ENCODE data around the gene TRIP6.

Gene TRIP6

DNA sequence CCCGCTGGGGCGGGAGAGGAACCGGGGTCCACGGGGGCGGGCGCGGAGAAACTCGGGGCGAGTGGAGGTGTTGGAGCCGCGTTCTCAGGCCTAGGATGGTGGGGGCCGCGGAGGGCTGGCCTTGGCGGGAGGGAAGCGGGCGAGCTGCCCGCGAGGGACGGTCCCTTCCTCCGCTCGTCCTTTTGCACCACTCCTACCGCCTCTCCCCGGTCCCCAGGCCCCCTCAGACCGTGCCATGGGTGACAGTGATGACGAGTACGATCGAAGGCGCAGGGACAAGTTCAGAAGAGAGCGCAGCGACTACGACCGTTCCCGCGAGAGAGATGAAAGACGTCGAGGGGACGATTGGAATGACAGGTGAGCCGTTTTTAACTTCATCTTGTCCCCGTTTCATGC, 8.2 kb downstream of the TRIP6 start:
- peak overlapping the region; percentile 97 for H3K4me3 Mint-ChIP-seq
- H3K9me3 Mint-ChIP-seq (ENCODE audit: low read depth) = no peaks in the 10 kb centered on the region
- H3K4me1 Mint-ChIP-seq (ENCODE audit: low read depth) = peaks cover 49% of the 10 kb centered on the region
- H3K27me3 Mint-ChIP-seq = no peaks in the 10 kb centered on the region
- peak overlapping the region; percentile 96 for H3K27ac Mint-ChIP-seq
- H3K36me3 Mint-ChIP-seq = peaks cover 13% of the 10 kb centered on the region

- H3K36me3 Mint-ChIP-seq = peaks cover 7% of the 10 kb centered on the region
- H3K27me3 Mint-ChIP-seq = no peaks in the 10 kb centered on the region
- H3K27ac Mint-ChIP-seq = peak overlapping the region; percentile 34
- H3K4me3 Mint-ChIP-seq = peak overlapping the region; percentile 25
- peaks cover 52% of the 10 kb centered on the region for H3K4me1 Mint-ChIP-seq (ENCODE audit: low read depth)
- H3K9me3 Mint-ChIP-seq (ENCODE audit: low read depth) = no peaks in the 10 kb centered on the region
Observed at GRCh38 chr7:100878013-100878412, 10.8 kb downstream of the TRIP6 start.

DNA sequence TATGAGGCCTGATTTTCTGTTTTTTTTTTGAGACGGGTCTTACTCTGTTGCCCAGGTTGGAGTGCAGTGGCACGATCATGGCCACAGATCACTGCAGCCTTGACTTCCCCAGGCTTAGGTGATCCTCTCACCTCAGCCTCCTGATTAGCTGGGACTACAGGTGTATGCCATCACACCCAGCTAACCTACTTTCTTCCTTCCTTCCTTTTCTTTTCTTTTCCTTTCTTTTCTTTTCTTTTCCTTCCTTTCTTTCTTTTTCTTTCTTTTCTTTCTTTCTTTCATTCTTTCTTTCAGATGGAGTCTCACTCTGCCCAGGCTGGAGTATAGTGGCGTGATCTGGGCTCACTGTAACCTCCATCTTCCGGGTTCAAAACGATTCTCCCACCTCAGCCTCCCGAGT, 11.5 kb downstream of the TRIP6 start:
- Mint-ChIP-seq H3K4me1 (ENCODE audit: low read depth) (peaks cover 54% of the 10 kb centered on the region), H3K27me3 (no peaks in the 10 kb centered on the region), H3K4me3 (peak overlapping the region; percentile 25), H3K9me3 (ENCODE audit: low read depth) (no peaks in the 10 kb centered on the region), H3K36me3 (peaks cover 4% of the 10 kb centered on the region), H3K27ac (peak overlapping the region; percentile 55)

DNA sequence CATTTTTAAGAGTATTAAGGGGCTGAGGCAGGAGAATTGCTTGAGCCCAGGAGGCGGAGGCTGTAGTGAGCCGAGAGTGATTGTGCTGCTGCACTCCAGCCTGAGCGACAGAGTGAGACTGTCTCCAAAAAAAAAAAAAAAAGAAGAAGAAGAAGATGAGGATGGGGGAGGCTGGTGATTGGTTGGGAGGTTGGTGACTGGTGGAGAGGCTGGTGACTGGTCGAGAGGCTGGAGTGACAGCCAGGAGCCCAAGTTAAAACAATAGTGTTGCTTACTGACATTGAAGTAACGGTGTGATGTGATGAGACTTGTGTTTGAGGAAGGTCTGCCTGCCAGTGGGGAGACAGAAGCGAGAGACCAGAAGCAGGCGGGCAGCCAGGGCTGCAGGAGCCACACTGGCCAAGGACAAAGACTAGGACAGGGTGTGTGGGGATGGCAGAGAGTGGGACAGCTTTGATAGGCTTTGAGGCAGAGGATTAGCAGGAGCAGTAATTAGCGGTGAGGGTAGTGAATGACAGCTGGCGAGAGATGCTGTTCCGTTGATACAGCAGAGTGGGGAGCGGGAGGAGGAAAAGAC, 12.6 kb downstream of the TRIP6 start:
- peak overlapping the region; percentile 24 for H3K4me3 Mint-ChIP-seq
- H3K27ac Mint-ChIP-seq = peak overlapping the region; percentile 70
- no peaks in the 10 kb centered on the region for H3K9me3 Mint-ChIP-seq (ENCODE audit: low read depth)
- peaks cover 49% of the 10 kb centered on the region for H3K4me1 Mint-ChIP-seq (ENCODE audit: low read depth)
- H3K27me3 Mint-ChIP-seq = no peaks in the 10 kb centered on the region
- peaks cover 6% of the 10 kb centered on the region for H3K36me3 Mint-ChIP-seq

DNA sequence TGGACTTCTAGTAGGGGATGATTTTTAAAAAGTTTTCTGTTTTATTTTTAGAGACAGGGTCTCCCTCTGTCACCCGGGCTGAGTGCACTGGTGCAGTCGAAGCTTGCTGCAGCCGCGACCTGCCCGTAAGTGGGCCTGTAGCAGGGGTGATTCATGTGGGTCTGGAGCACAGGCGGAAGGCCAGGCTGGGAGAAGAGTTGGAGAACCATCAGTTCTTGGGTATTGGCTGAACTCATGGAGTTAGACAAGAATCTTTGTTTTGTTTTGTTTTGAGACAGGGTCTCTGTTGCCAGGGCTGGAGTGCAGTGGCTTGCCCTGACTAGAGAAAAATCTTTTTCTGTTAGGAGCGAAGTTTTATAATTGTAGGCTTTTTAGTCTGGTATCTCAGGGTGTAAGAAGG, 13.5 kb downstream of the TRIP6 start:
- H3K9me3 Mint-ChIP-seq (ENCODE audit: low read depth) = no peaks in the 10 kb centered on the region
- H3K4me1 Mint-ChIP-seq (ENCODE audit: low read depth) = peaks cover 48% of the 10 kb centered on the region
- peak overlapping the region; percentile 31 for H3K4me3 Mint-ChIP-seq
- no peak overlapping the region for H3K27ac Mint-ChIP-seq
- peaks cover 7% of the 10 kb centered on the region for H3K36me3 Mint-ChIP-seq
- no peaks in the 10 kb centered on the region for H3K27me3 Mint-ChIP-seq

DNA sequence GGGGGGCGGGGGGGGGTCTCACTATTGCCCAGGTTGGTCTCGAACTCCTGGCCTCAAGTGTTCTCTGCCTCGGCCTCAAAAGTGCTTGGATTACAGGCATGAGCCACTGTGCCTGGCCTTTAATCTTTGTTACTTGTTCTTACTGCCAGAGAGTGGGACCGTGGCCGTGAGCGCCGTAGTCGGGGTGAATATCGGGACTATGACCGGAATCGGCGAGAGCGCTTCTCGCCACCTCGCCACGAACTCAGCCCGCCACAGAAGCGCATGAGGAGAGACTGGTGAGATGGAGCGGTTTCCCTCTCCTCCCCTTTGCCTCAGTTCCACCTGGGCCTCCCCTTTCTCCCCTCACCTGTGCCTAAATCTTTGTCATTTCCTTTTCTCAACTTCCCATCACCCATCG, 13.9 kb downstream of the TRIP6 start:
- no peak overlapping the region for H3K27ac Mint-ChIP-seq
- H3K9me3 Mint-ChIP-seq (ENCODE audit: low read depth) = no peaks in the 10 kb centered on the region
- H3K36me3 Mint-ChIP-seq = peaks cover 11% of the 10 kb centered on the region
- H3K27me3 Mint-ChIP-seq = no peaks in the 10 kb centered on the region
- peaks cover 51% of the 10 kb centered on the region for H3K4me1 Mint-ChIP-seq (ENCODE audit: low read depth)
- no peak overlapping the region for H3K4me3 Mint-ChIP-seq

DNA sequence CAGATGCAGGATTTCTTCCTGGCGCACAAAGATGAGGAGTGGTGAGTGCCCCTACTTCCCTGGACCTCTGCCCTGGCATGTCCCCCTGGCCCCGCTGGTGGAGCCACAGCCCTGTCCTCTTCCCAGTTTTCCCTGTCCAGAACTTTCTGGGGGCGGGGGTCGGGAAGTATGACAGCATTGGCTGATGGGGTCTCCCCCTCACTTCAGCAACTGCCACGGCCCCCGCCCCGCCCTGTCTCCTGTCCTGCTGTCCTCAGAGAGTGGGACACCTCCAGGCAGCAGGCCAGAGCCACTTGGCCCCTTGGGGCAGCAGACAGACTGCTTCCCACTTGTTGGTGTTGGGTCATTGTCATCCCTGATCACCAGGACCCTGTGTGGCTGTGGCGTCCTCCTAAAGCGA, 15.0 kb downstream of the TRIP6 start:
- no peaks in the 10 kb centered on the region for H3K27me3 Mint-ChIP-seq
- peaks cover 10% of the 10 kb centered on the region for H3K36me3 Mint-ChIP-seq
- H3K9me3 Mint-ChIP-seq (ENCODE audit: low read depth) = no peaks in the 10 kb centered on the region
- H3K4me1 Mint-ChIP-seq (ENCODE audit: low read depth) = peaks cover 50% of the 10 kb centered on the region
- H3K27ac Mint-ChIP-seq = no peak overlapping the region
- no peak overlapping the region for H3K4me3 Mint-ChIP-seq

- Mint-ChIP-seq H3K4me3 (no peak overlapping the region), H3K27me3 (no peaks in the 10 kb centered on the region), H3K36me3 (peaks cover 18% of the 10 kb centered on the region), H3K4me1 (ENCODE audit: low read depth) (peaks cover 52% of the 10 kb centered on the region), H3K9me3 (ENCODE audit: low read depth) (no peaks in the 10 kb centered on the region), H3K27ac (peak overlapping the region; percentile 51)
Observed at GRCh38 chr7:100882785-100883526, 15.8 kb downstream of the TRIP6 start.

DNA sequence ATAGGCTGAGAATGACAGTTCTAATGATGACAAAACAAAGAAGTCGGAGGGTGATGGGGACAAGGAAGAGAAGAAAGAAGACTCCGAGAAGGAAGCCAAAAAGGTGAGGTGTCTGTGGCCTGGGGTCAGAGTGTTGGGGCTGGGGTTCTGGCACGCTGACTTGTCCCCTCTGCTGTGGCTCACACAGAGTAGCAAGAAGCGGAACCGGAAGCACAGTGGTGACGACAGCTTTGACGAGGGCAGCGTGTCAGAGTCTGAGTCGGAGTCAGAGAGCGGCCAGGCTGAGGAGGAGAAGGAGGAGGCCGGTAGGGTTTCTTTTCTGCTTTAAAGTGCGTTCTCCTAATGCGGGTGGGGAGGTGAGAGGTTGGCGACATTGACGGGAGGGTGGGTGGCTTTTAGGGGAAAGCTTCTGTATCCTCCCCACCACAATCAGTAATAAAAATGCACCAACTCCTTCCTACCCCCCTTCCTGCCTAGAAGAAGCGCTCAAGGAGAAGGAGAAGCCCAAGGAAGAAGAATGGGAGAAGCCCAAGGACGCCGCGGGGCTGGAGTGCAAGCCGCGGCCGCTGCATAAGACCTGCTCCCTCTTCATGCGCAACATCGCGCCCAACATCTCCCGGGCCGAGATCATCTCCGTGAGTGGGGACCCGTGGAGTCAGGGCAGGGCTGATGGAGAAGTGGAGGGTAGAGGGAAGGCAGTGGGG, 17.7 kb downstream of the TRIP6 start:
- Mint-ChIP-seq H3K4me3 (no peak overlapping the region), H3K9me3 (ENCODE audit: low read depth) (no peaks in the 10 kb centered on the region), H3K4me1 (ENCODE audit: low read depth) (peaks cover 40% of the 10 kb centered on the region), H3K36me3 (peaks cover 20% of the 10 kb centered on the region), H3K27ac (peak overlapping the region; percentile 72), H3K27me3 (no peaks in the 10 kb centered on the region)

GRCh38 chr7:100885440-100886141, 18.4 kb downstream of the TRIP6 start:
- Mint-ChIP-seq H3K4me3 (no peak overlapping the region), H3K27me3 (no peaks in the 10 kb centered on the region), H3K4me1 (ENCODE audit: low read depth) (peaks cover 42% of the 10 kb centered on the region), H3K27ac (no peak overlapping the region), H3K9me3 (ENCODE audit: low read depth) (no peaks in the 10 kb centered on the region), H3K36me3 (peaks cover 20% of the 10 kb centered on the region)

DNA sequence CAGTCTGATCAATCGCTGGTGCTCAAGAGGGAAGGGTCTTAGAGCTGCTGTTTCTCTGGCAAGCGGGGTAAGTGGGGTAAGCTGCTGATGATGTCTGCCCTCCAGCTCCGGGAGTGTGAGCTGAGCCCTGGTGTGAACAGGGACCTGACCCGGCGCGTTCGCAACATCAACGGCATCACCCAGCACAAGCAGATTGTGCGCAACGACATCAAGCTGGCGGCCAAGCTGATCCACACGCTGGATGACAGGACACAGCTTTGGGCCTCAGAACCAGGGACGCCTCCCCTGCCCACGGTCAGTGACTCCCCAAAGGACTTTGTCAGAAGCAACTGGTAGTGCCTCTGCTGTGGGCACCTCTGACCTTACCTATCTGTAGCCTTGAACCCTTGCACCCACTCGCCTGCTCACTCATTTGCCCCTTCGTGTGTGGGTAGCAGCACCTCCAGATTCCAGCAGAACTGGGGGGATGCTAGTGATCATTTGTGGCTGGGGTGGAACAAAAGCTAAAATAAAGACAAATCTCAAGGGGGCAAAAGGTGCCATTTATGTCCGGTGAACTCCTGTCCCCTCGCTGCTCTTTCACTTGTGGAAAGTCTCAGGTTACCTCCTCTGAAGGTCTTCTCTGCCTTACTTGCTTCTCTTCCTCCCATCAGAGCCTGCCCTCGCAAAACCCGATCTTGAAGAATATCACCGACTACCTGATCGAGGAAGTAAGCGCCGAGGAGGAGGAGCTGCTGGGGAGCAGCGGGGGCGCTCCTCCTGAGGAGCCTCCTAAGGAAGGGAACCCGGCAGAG, 19.2 kb downstream of the TRIP6 start:
- Mint-ChIP-seq H3K27me3 (peaks cover under 1% of the 10 kb centered on the region), H3K36me3 (peaks cover 20% of the 10 kb centered on the region), H3K9me3 (ENCODE audit: low read depth) (no peaks in the 10 kb centered on the region), H3K27ac (peak overlapping the region; percentile 22), H3K4me1 (ENCODE audit: low read depth) (peaks cover 44% of the 10 kb centered on the region), H3K4me3 (peak overlapping the region; percentile 68)

DNA sequence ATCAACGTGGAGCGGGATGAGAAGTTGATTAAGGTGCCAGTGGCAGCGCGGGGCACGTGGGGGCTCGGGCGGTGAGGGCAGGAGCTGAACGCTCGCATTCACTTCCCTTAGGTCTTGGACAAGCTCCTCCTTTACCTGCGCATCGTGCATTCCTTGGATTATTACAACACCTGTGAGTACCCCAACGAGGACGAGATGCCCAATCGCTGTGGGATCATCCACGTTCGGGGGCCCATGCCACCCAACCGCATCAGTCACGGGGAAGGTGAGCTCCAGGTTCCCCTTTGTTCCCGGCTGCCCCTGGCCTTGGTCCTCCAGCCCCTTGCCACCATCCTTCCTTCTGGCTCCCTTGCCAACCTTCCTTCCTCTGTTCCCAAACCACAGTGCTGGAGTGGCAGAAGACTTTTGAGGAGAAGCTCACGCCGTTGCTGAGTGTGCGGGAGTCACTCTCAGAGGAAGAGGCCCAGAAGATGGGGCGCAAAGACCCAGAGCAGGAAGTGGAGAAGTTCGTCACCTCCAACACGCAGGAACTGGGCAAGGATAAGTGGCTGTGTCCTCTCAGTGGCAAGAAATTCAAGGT, 19.8 kb downstream of the TRIP6 start:
- Mint-ChIP-seq H3K27ac (peak overlapping the region; percentile 90), H3K4me3 (peak overlapping the region; percentile 90), H3K9me3 (ENCODE audit: low read depth) (no peaks in the 10 kb centered on the region), H3K27me3 (peaks cover 3% of the 10 kb centered on the region), H3K36me3 (peaks cover 20% of the 10 kb centered on the region), H3K4me1 (ENCODE audit: low read depth) (peaks cover 45% of the 10 kb centered on the region)

DNA sequence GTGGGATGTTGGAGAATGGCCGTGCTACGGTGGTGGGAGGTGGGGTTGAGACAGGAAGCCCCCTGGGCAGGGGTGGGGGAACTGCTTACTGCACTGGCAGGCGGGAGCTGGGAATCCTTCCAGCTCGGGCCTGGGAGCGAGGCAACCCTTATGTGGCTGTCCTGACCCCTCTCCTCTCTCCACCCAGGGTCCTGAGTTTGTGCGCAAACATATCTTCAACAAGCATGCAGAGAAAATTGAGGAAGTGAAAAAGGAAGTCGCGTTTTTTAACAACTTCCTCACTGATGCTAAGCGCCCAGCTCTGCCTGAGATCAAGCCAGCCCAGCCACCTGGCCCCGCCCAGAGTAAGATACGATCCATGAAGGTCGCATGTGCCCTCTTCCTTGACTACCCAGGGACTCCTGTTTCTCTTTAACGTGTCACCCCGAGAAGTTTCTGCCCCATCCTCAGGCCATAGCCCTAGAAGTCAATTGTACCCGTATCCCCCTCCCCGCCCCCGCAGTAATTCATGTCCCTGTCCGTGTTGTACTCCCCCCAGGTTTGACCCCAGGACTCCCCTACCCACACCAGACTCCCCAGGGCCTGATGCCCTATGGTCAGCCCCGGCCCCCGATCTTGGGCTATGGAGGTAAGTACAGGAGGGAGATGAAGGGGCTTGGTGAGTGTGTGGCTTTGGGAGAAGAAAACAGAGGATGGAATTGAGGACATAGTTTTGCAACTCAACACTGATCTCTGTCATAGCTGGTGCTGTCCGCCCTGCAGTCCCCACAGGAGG, 20.5 kb downstream of the TRIP6 start:
- peaks cover 45% of the 10 kb centered on the region for H3K4me1 Mint-ChIP-seq (ENCODE audit: low read depth)
- H3K4me3 Mint-ChIP-seq = peak overlapping the region; percentile 90
- peak overlapping the region; percentile 90 for H3K27ac Mint-ChIP-seq
- peaks cover 3% of the 10 kb centered on the region for H3K27me3 Mint-ChIP-seq
- H3K36me3 Mint-ChIP-seq = peaks cover 20% of the 10 kb centered on the region
- H3K9me3 Mint-ChIP-seq (ENCODE audit: low read depth) = no peaks in the 10 kb centered on the region
